HG03457 (cell line): ENCODE results near the gene PTTG1IP2.

Source experiments
- ATAC-seq: cut with Tn5 transposase; IDR thresholded peaks from one replicate; pipeline ENCODE4 v1.9.1; 2021; ENCODE audit warnings: moderate number of reproducible peaks; ENCODE audit not compliant: unreplicated experiment

PTTG1IP2 gene

GRCh38 chr7:90552521-90552920 lies 83.1 kb downstream of the PTTG1IP2 start:
- no peak for ATAC-seq

- no peak for ATAC-seq
Observed at GRCh38 chr7:90560730-90561129, 91.3 kb downstream of the PTTG1IP2 start.
